Vagina (tissue), 2 donors: ENCODE results near the gene NOA1. TPM values are rescaled to one million over a fixed set of nuclear protein-coding genes. Genes with fewer than 3 reads are reported as not detected.

Experiments
- DNase-seq, 2 donors: peaks; one replicate each; pipeline ENCODE4 v3.0.0-alpha.2; 2017; ENCODE audit errors: extremely low spot score in 2 of 2
- H3K27ac ChIP-seq: fragments of 200-600 bp; sonication (generic); one replicate; pipeline ENCODE4 v1.5.1; 2019
- H3K27me3 ChIP-seq: fragments of 200-600 bp; sonication (generic); one replicate; pipeline ENCODE4 v1.5.1; 2019
- H3K36me3 ChIP-seq, 2 donors: fragments of 200-600 bp; sonication (generic); one replicate each; pipeline ENCODE4 v1.5.1; 2017 to 2019
- H3K4me1 ChIP-seq: fragments of 200-600 bp; sonication (generic); one replicate; pipeline ENCODE4 v1.5.1; 2019
- H3K4me3 ChIP-seq, 2 donors: fragments of 200-600 bp; sonication (generic); 1 replicate in 1 of 2; 2 replicates in 1 of 2; pipeline ENCODE4 v1.5.1; 2016 to 2019
- H3K9me3 ChIP-seq: fragments of 200-600 bp; sonication (generic); one replicate; pipeline ENCODE4 v1.5.1; 2019
- CTCF ChIP-seq, 3 experiments: fragments of 450-650 bp in 2 of 3; fragments of 200-600 bp in 1 of 3; sonication (generic) in 1 of 3; IDR thresholded peaks; one replicate each; pipeline ENCODE4 v1.5.1; 2017 to 2019; ENCODE audit warnings: antibody characterized with exemption in 3 of 3, mild to moderate bottlenecking in 2 of 3, moderate library complexity in 2 of 3
- POLR2A ChIP-seq, 2 donors: fragments of 450-650 bp; IDR thresholded peaks; one replicate each; pipeline ENCODE4 v1.6.1; 2017; ENCODE audit warnings: antibody characterized with exemption in 2 of 2, mild to moderate bottlenecking in 2 of 2, moderate library complexity in 2 of 2
- POLR2AphosphoS5 ChIP-seq, 2 donors: sonication (generic); formaldehyde crosslinking; IDR thresholded peaks; one replicate each; pipeline ENCODE4 v1.9.0; 2017; ENCODE audit warnings: antibody characterized with exemption in 2 of 2, mild to moderate bottlenecking in 2 of 2, low read depth in 1 of 2; ENCODE audit not compliant: insufficient read depth in 1 of 2
- intact Hi-C: fragments of 100-400 bp; cut with DNase I; formaldehyde crosslinking; loops from one replicate; pipeline ENCODE4 v1.15.1; 2023
- total RNA-seq: library from RNA; depleted of rRNA; stranded (reverse); fragments of >200 nt; gene quantifications from one replicate; pipeline ENCODE4 v1.2.3, GENCODE V29; 2016

The NOA1 gene
- total RNA-seq, 1 donor from 2014 or later, result 25.3 TPM

- peaks cover 0 to 26% of the 10 kb centered on the region in 2 donors for H3K36me3 ChIP-seq
- H3K4me1 ChIP-seq, result no peaks in the 10 kb centered on the region
- H3K9me3 ChIP-seq, result no peaks in the 10 kb centered on the region
- no peak overlapping the region for H3K4me3 ChIP-seq
- TF ChIP-seq POLR2AphosphoS5 (IDR thresholded peaks at IDR 0.05; ENCODE audit: insufficient read depth in 1 of 2, low read depth in 1 of 2) (no peak), POLR2A (IDR thresholded peaks at IDR 0.05) (no peak), CTCF (IDR thresholded peaks at IDR 0.05) (no peak)
- H3K27ac ChIP-seq, result no peak overlapping the region
- peak in 1 of 2 donors; percentile 49 for DNase-seq
- intact Hi-C loops, result no loop called here
- no peaks in the 10 kb centered on the region for H3K27me3 ChIP-seq
Observed at GRCh38 chr4:56961107-56961500, 16.3 kb downstream of the NOA1 start.

- Histone ChIP-seq H3K4me3 (no peak overlapping the region), H3K9me3 (no peaks in the 10 kb centered on the region), H3K27me3 (no peaks in the 10 kb centered on the region), H3K4me1 (no peaks in the 10 kb centered on the region), H3K27ac (no peak overlapping the region), H3K36me3 (peaks cover 0 to 8% of the 10 kb centered on the region in 2 donors)
- no peak for DNase-seq
- TF ChIP-seq CTCF (IDR thresholded peaks at IDR 0.05) (no peak), POLR2AphosphoS5 (IDR thresholded peaks at IDR 0.05; ENCODE audit: insufficient read depth in 1 of 2, low read depth in 1 of 2) (no peak), POLR2A (IDR thresholded peaks at IDR 0.05) (no peak)
- intact Hi-C loops, result no loop called here
Observed at GRCh38 chr4:56959100-56959499, 18.3 kb downstream of the NOA1 start.

- H3K27ac ChIP-seq, result peak overlapping the region; percentile 45
- TF ChIP-seq POLR2AphosphoS5 (IDR thresholded peaks at IDR 0.05; ENCODE audit: insufficient read depth in 1 of 2, low read depth in 1 of 2), result peak; percentile 23 to 66
- no peak for TF ChIP-seq POLR2A (IDR thresholded peaks at IDR 0.05)
- intact Hi-C loops, result no loop called here
- peak overlapping the region in 1 of 2 donors; percentile 18 for H3K4me3 ChIP-seq
- no peaks in the 10 kb centered on the region for H3K9me3 ChIP-seq
- H3K4me1 ChIP-seq, result no peaks in the 10 kb centered on the region
- DNase-seq, result peak in 1 of 2 donors; percentile 97
- peaks cover 0 to 6% of the 10 kb centered on the region in 2 donors for H3K36me3 ChIP-seq
- H3K27me3 ChIP-seq, result no peaks in the 10 kb centered on the region
Observed at GRCh38 chr4:56958111-56958517, 19.3 kb downstream of the NOA1 start.

GRCh38 chr4:56953680-56954520 is 23.5 kb downstream of the NOA1 start:
- intact Hi-C loops, result loop anchor here (2.0 kb wide), 1 partner anchor 17 kb away; no protein-coding TSS in a partner anchor
- no peak for TF ChIP-seq POLR2AphosphoS5 (IDR thresholded peaks at IDR 0.05; ENCODE audit: insufficient read depth in 1 of 2, low read depth in 1 of 2)
- TF ChIP-seq POLR2A (IDR thresholded peaks at IDR 0.05), result no peak
- no peak for TF ChIP-seq CTCF (IDR thresholded peaks at IDR 0.05)

GRCh38 chr4:56941403-56941802 is 36.0 kb downstream of the NOA1 start:
- TF ChIP-seq POLR2AphosphoS5 (IDR thresholded peaks at IDR 0.05; ENCODE audit: insufficient read depth in 1 of 2, low read depth in 1 of 2) (no peak), POLR2A (IDR thresholded peaks at IDR 0.05) (no peak), CTCF (IDR thresholded peaks at IDR 0.05) (no peak)
- Histone ChIP-seq H3K27ac (no peak overlapping the region), H3K4me3 (no peak overlapping the region), H3K27me3 (no peaks in the 10 kb centered on the region), H3K4me1 (no peaks in the 10 kb centered on the region), H3K9me3 (no peaks in the 10 kb centered on the region), H3K36me3 (peaks cover 0 to 9% of the 10 kb centered on the region in 2 donors)
- DNase-seq, result no peak
- intact Hi-C loops, result no loop called here

More at GRCh38 chr4:56953680-56954520, 23.5 kb downstream of the NOA1 start:
- Histone ChIP-seq H3K27me3 (no peaks in the 10 kb centered on the region), H3K36me3 (no peaks in the 10 kb centered on the region), H3K4me1 (no peaks in the 10 kb centered on the region), H3K27ac (no peak overlapping the region), H3K4me3 (no peak overlapping the region), H3K9me3 (no peaks in the 10 kb centered on the region)
- peak in 1 of 2 donors; percentile 56 for DNase-seq
